K562 (cell line): ENCODE results near the gene ACY1. TPM values are rescaled to one million over a fixed set of nuclear protein-coding genes. Genes with fewer than 3 reads are reported as not detected.

ENCODE experiments used
- ATAC-seq: fragments of 200-7000 bp; cut with Tn5 transposase; 3 replicates; pipeline ENCODE4 v1.9.1; 2020; ENCODE audit warnings: moderate library complexity
- BruUV-seq: library from RNA; stranded (reverse); fragments of 400-500 nt; replicated peaks from 2 replicates; lab custom pipeline; 2021; lab: Mats Ljungman, UMichigan
- CTCF ChIA-PET: fragments of 300-600 bp; formaldehyde crosslinking; extraction: SDS; loops from one replicate; lab custom pipeline; 2021; ENCODE audit warnings: low intra/inter-chr PET ratio; lab: Yijun Ruan, JAX
- POLR2A ChIA-PET: fragments of 300-600, 350-650 bp; sonication (Branson Sonifier 250); formaldehyde crosslinking; extraction: SDS; loops from one replicate; lab custom pipeline; 2021; ENCODE audit warnings: antibody characterized with exemption, inconsistent platforms; lab: Yijun Ruan, JAX
- DNase-seq, 4 experiments: peaks; one replicate each; pipeline versions ENCODE4 v3.0.0 to v3.0.0-alpha.2; 2011 to 2018; ENCODE audit warnings: low spot score in 3 of 4, mixed read lengths in 3 of 4; ENCODE audit errors: extremely low read depth in 1 of 4
- FAIRE-seq: peaks from 2 replicates; lab custom pipeline; 2011; peaks lifted over from hg19 to GRCh38; lab: Jason Lieb, UNC
- H2AFZ ChIP-seq: 2 replicates; pipeline ENCODE4 v1.6.0; 2011; ENCODE audit warnings: low read depth, low read length, control low read depth, inconsistent platforms
- H3K27ac ChIP-seq: fragments of 200-600 bp; 3 replicates; pipeline ENCODE4 v1.8.0; 2011; ENCODE audit warnings: low read depth, mild to moderate bottlenecking, control low read depth, inconsistent platforms, low read length, moderate library complexity, mixed read lengths; ENCODE audit errors: extremely low read depth
- H3K27me3 ChIP-seq, 2 experiments: fragments of 300-600 bp in 1 of 2; 2 replicates in 1 of 2; 3 replicates in 1 of 2; pipeline versions ENCODE4 v1.6.0 to v1.8.0; 2011; ENCODE audit warnings: inconsistent platforms in 2 of 2, low read length in 2 of 2, mild to moderate bottlenecking in 1 of 2, mixed read lengths in 1 of 2, moderate library complexity in 1 of 2; ENCODE audit not compliant: control insufficient read depth in 2 of 2, insufficient read depth in 2 of 2
- H3K36me3 ChIP-seq: fragments of 300-600 bp; 3 replicates; pipeline ENCODE4 v1.8.0; 2011; ENCODE audit warnings: mild to moderate bottlenecking, low read length, inconsistent platforms; ENCODE audit not compliant: control insufficient read depth, insufficient read depth
- H3K4me1 ChIP-seq, 2 experiments: fragments of 200-600 bp in 1 of 2; replicated peaks in 1 of 2; 2 replicates in 1 of 2; 3 replicates in 1 of 2; pipeline versions ENCODE4 v1.5.1 to v1.8.0; 2011; ENCODE audit warnings: inconsistent platforms in 2 of 2, low read length in 2 of 2, mild to moderate bottlenecking in 1 of 2, mixed read lengths in 1 of 2, moderate library complexity in 1 of 2; ENCODE audit not compliant: control insufficient read depth in 2 of 2, insufficient read depth in 2 of 2
- H3K4me2 ChIP-seq: 2 replicates; pipeline ENCODE4 v1.6.1; 2011; ENCODE audit warnings: low read length, control low read depth, inconsistent platforms, mixed read lengths; ENCODE audit not compliant: insufficient read depth
- H3K4me3 ChIP-seq: fragments of 200-600 bp; sonication (generic), shearing (Covaris generic); 2 replicates; pipeline ENCODE4 v1.5.1; 2016; ENCODE audit warnings: control low read depth, inconsistent platforms
- H3K79me2 ChIP-seq: fragments of 200-600 bp; 3 replicates; pipeline ENCODE4 v1.8.0; 2011; ENCODE audit warnings: low read length, inconsistent platforms; ENCODE audit not compliant: control insufficient read depth, insufficient read depth
- H3K9ac ChIP-seq, 2 experiments: 2 replicates each; pipeline versions ENCODE4 v1.6.0 to v1.6.1; 2011; ENCODE audit warnings: low read depth in 2 of 2, low read length in 2 of 2, control low read depth in 1 of 2, inconsistent platforms in 1 of 2, mild to moderate bottlenecking in 1 of 2, mixed read lengths in 1 of 2; ENCODE audit not compliant: insufficient read depth in 1 of 2
- H3K9me1 ChIP-seq: one replicate; pipeline ENCODE4 v1.6.0; 2011; ENCODE audit warnings: inconsistent platforms, mild to moderate bottlenecking, low read length, moderate library complexity; ENCODE audit not compliant: control insufficient read depth, insufficient read depth
- H3K9me3 ChIP-seq: replicated peaks from 2 replicates; pipeline ENCODE4 v1.5.1; 2011; ENCODE audit warnings: low read depth, low read length, inconsistent platforms; ENCODE audit not compliant: control insufficient read depth, insufficient read depth
- H4K20me1 ChIP-seq: replicated peaks from 2 replicates; pipeline ENCODE4 v1.6.1; 2011; ENCODE audit warnings: low read length, inconsistent platforms, mixed read lengths; ENCODE audit not compliant: control insufficient read depth, insufficient read depth
- MNT ChIP-seq, 2 experiments: fragments of 450-650 bp; conservative IDR thresholded peaks; 2 replicates each; pipeline ENCODE4 v1.6.1; 2017; ENCODE audit warnings: mild to moderate bottlenecking in 2 of 2, moderate library complexity in 2 of 2
- POLR2G ChIP-seq: fragments of 200-400 bp; formaldehyde crosslinking; IDR thresholded peaks from 2 replicates; pipeline ENCODE4 v1.6.1; 2017; ENCODE audit warnings: low read depth, mild to moderate bottlenecking, antibody characterized with exemption, low read length, moderate library complexity
- ZNF280A ChIP-seq: fragments of 450-650 bp; IDR thresholded peaks from 2 replicates; pipeline ENCODE4 v1.6.1; 2018; ENCODE audit warnings: mild to moderate bottlenecking, low read depth; ENCODE audit not compliant: partially characterized antibody
- WGBS: fragments of 100-300 bp; shearing (Covaris generic); methylation state at CpG from one replicate; pipeline ENCODE4 v1.1.6; 2016; ENCODE audit warnings: low coverage, mixed read lengths; ENCODE audit not compliant: insufficient coverage; ENCODE audit errors: missing lambda C conversion rate; 5-methylcytosine and 5-hydroxymethylcytosine counted together
- in situ Hi-C: fragments of 300-500 bp; cut with MboI; formaldehyde crosslinking; loops from 4 replicates; pipeline ENCODE4 v1.15.0; 2018; ENCODE audit warnings: inconsistent platforms, mixed read lengths
- intact Hi-C: fragments of 100-400 bp; cut with micrococcal nuclease; formaldehyde crosslinking; loops from 2 replicates; pipeline ENCODE4 v1.14.2; 2022
- polyA plus RNA-seq, 8 experiments: library from polyadenylated mRNA; depleted of rRNA in 4 of 8; stranded (reverse) in 5 of 8; unstranded in 3 of 8; fragments of >200 nt; fragmentation: Nextera tagmentation in 2 of 8; fragmentation: Illumina TruSeq in 1 of 8; extraction: Ambion mirVana in 2 of 8; extraction: Trizol in 1 of 8; gene quantifications; 2 replicates each; pipeline versions ENCODE4 v1.2.1 to v1.2.3, GENCODE V29; 2011 to 2014; ENCODE audit warnings: inconsistent platforms in 1 of 8, missing spikeins in 1 of 8
- total RNA-seq, 7 experiments: library from RNA; depleted of rRNA in 6 of 7; stranded (reverse); fragments of >200 nt in 6 of 7; fragmentation: Illumina TruSeq in 2 of 7; extraction: Trizol in 2 of 7; gene quantifications; 2 replicates each; pipeline versions ENCODE4 v1.2.1 to v1.2.3, GENCODE V29; 2011 to 2021; ENCODE audit warnings: low replicate concordance in 1 of 7

ACY1 gene
- total and polyA plus RNA-seq, 9 of the 15 experiments (the other 6 are each of a cell fraction or from before 2014, with no cell fraction given): 70.7 to 195 (median 123) TPM

GRCh38 chr3:51969841-51970240 lies 13.5 kb upstream of the ACY1 start:
- Histone ChIP-seq H3K27me3 (no peaks in the 10 kb centered on the region), H2AFZ (no peak overlapping the region), H3K9ac (no peak overlapping the region), H3K79me2 (peaks cover 39% of the 10 kb centered on the region), H3K9me1 (peaks cover 3% of the 10 kb centered on the region), H4K20me1 (0 out of 2 replicates have a peak, but pooled peaks cover 4% of the 10 kb centered on the region), H3K9me3 (no peaks in the 10 kb centered on the region), H3K4me2 (no peak overlapping the region), H3K36me3 (peaks cover 38% of the 10 kb centered on the region; the same call in 1 of the 3 replicates), H3K4me3 (no peak overlapping the region), H3K4me1 (peaks cover 11 to 64% of the 10 kb centered on the region in 2 experiments), H3K27ac (no peak overlapping the region)
- TF ChIP-seq POLR2G: 0 out of 2 replicates have a peak, but pooled peaks have one; percentile 26
- TF ChIP-seq MNT (conservative IDR thresholded peaks at IDR 0.05): no peak
- TF ChIP-seq ZNF280A: no peak
- FAIRE-seq (no peak), DNase-seq (no peak), ATAC-seq (no peak)
- intact Hi-C loops (no loop called here), in situ Hi-C loops (no loop called here)
- ChIA-PET POLR2A (interaction anchor here (0.5 to 1.3 kb wide), 3 partner anchors 14 to 254 kb away, joined by 3 read pairs; partner anchors contain the start of gene ACY1), CTCF (no interaction called here)
- no TSS peak for BruUV-seq
- WGBS: 90% methylated on average over 4 of the region's 4 CpGs
